A549 (cell line): Measurements from ENCODE around the gene SP4. TPM values are rescaled to one million over a fixed set of nuclear protein-coding genes. Genes with fewer than 3 reads are reported as not detected.

Source experiments
- ATAC-seq, 2 experiments: fragments of 200-7000 bp in 1 of 2; fragments of >200 bp in 1 of 2; cut with Nextera tagmentation in 1 of 2; cut with Tn5 transposase in 1 of 2; 3 replicates each; pipeline versions ENCODE4 v1.8.0 to v1.9.1; 2018 to 2020; ENCODE audit warnings: mild to moderate bottlenecking in 1 of 2, moderate library complexity in 1 of 2
- CTCF ChIA-PET: fragments of 300-600 bp; sonication (Branson Sonifier 250); formaldehyde crosslinking; extraction: SDS; loops from one replicate; lab custom pipeline; 2021; ENCODE audit warnings: antibody characterized with exemption, inconsistent platforms; lab: Yijun Ruan, JAX
- POLR2A ChIA-PET: fragments of 350-600 bp; formaldehyde crosslinking; extraction: SDS; loops from one replicate; lab custom pipeline; 2021; ENCODE audit warnings: antibody characterized with exemption, inconsistent platforms; lab: Yijun Ruan, JAX
- DNase-seq, 2 experiments: peaks; one replicate each; pipeline versions ENCODE4 v3.0.0 to v3.0.0-alpha.2; 2011 to 2016; ENCODE audit warnings: low read depth in 1 of 2, low spot score in 1 of 2
- FAIRE-seq: peaks from 2 replicates; lab custom pipeline; 2011; peaks lifted over from hg19 to GRCh38; lab: Jason Lieb, UNC
- H3K27ac ChIP-seq, 2 experiments: fragments of >200 bp; sonication (Bioruptor Twin); formaldehyde crosslinking; 3 replicates each; pipeline ENCODE4 v1.5.1; 2016 to 2017
- H3K4me1 ChIP-seq: fragments of >200 bp; sonication (Bioruptor Twin); formaldehyde crosslinking; 3 replicates; pipeline ENCODE4 v1.6.1; 2016
- H3K4me2 ChIP-seq: fragments of >200 bp; sonication (Bioruptor Twin); formaldehyde crosslinking; 3 replicates; pipeline ENCODE4 v1.6.1; 2016
- H3K4me3 ChIP-seq: fragments of >200 bp; sonication (Bioruptor Twin); formaldehyde crosslinking; 3 replicates; pipeline ENCODE4 v1.5.1; 2016
- H3K9me3 ChIP-seq: fragments of >200 bp; sonication (Bioruptor Twin); formaldehyde crosslinking; 3 replicates; pipeline ENCODE4 v1.6.1; 2016
- CBX2 ChIP-seq: fragments of 200-600 bp; sonication (generic); IDR thresholded peaks from 2 replicates; pipeline ENCODE4 v1.6.1; 2016; ENCODE audit warnings: low read depth, mild to moderate bottlenecking, borderline replicate concordance
- CBX8 ChIP-seq: fragments of 200-600 bp; sonication (generic); IDR thresholded peaks from 2 replicates; pipeline ENCODE4 v1.6.1; 2016
- CEBPB ChIP-seq, 2 experiments: fragments of >200 bp in 1 of 2; sonication (Bioruptor Twin) in 1 of 2; formaldehyde crosslinking in 1 of 2; IDR thresholded peaks; 2 replicates each; pipeline ENCODE4 v1.6.1; 2012 to 2016
- CHD2 ChIP-seq: fragments of 150-350 bp; IDR thresholded peaks from 2 replicates; pipeline ENCODE4 v1.6.1; 2014; ENCODE audit warnings: low read length; ENCODE audit not compliant: partially characterized antibody
- CTCF ChIP-seq: fragments of >200 bp; sonication (Bioruptor Twin); formaldehyde crosslinking; IDR thresholded peaks from 3 replicates; pipeline ENCODE4 v1.5.1; 2016
- EHF ChIP-seq: fragments of 250-450 bp; sonication (Bioruptor Pico); IDR thresholded peaks from 2 replicates; pipeline ENCODE4 v1.5.0; 2020; ENCODE audit warnings: mild to moderate bottlenecking
- ELK1 ChIP-seq: fragments of 150-350 bp; IDR thresholded peaks from 2 replicates; pipeline ENCODE4 v1.6.1; 2014; ENCODE audit warnings: low read depth, mild to moderate bottlenecking, low read length
- EP300 ChIP-seq, 2 experiments: fragments of >200 bp; sonication (Bioruptor Twin); formaldehyde crosslinking; IDR thresholded peaks; 2 replicates in 1 of 2; 3 replicates in 1 of 2; pipeline ENCODE4 v1.6.1; 2016 to 2017
- FOXS1 ChIP-seq: fragments of 250-450 bp; sonication (Bioruptor Pico); IDR thresholded peaks from 2 replicates; pipeline ENCODE4 v1.5.0; 2020; ENCODE audit warnings: mild to moderate bottlenecking, moderate library complexity
- GATA3 ChIP-seq: IDR thresholded peaks from 2 replicates; pipeline ENCODE4 v1.6.1; 2012; ENCODE audit warnings: borderline replicate concordance
- HEYL ChIP-seq: fragments of 250-450 bp; sonication (Bioruptor Pico); IDR thresholded peaks from 2 replicates; pipeline ENCODE4 v1.8.0; 2021; ENCODE audit warnings: mild to moderate bottlenecking, moderate library complexity
- HOXA7 ChIP-seq: fragments of 250-450 bp; sonication (Bioruptor Pico); IDR thresholded peaks from 2 replicates; pipeline ENCODE4 v1.5.0; 2020; ENCODE audit warnings: mild to moderate bottlenecking, moderate library complexity
- HOXB13 ChIP-seq: fragments of 250-450 bp; sonication (Bioruptor Pico); IDR thresholded peaks from 2 replicates; pipeline ENCODE4 v1.5.0; 2020; ENCODE audit warnings: low read depth, mild to moderate bottlenecking, moderate library complexity
- HOXB5 ChIP-seq: fragments of 250-450 bp; sonication (Bioruptor Pico); IDR thresholded peaks from 2 replicates; pipeline ENCODE4 v1.5.0; 2020; ENCODE audit warnings: mild to moderate bottlenecking, moderate library complexity
- KDM5A ChIP-seq: fragments of 200-600 bp; sonication (generic); IDR thresholded peaks from 2 replicates; pipeline ENCODE4 v1.6.1; 2016; ENCODE audit warnings: antibody characterized with exemption, mild to moderate bottlenecking
- NFE2L2 ChIP-seq: fragments of 150-350 bp; conservative IDR thresholded peaks from 2 replicates; pipeline ENCODE4 v1.6.1; 2014; ENCODE audit warnings: low read length
- NPAS2 ChIP-seq: fragments of 250-450 bp; sonication (Bioruptor Pico); IDR thresholded peaks from 2 replicates; pipeline ENCODE4 v1.8.0; 2022; ENCODE audit warnings: mild to moderate bottlenecking, moderate library complexity, borderline replicate concordance
- POLR2A ChIP-seq: IDR thresholded peaks from 2 replicates; pipeline ENCODE4 v1.6.1; 2012; ENCODE audit warnings: mild to moderate bottlenecking, low read length
- POLR2AphosphoS2 ChIP-seq: conservative IDR thresholded peaks from 2 replicates; pipeline ENCODE4 v1.6.1; 2012; ENCODE audit warnings: low read length, improper control_type of control experiment, inconsistent platforms
- RAD21 ChIP-seq, 2 experiments: fragments of >200 bp in 1 of 2; sonication (Bioruptor Twin) in 1 of 2; formaldehyde crosslinking in 1 of 2; IDR thresholded peaks in 1 of 2; conservative IDR thresholded peaks in 1 of 2; 2 replicates in 1 of 2; 3 replicates in 1 of 2; pipeline ENCODE4 v1.6.1; 2012 to 2018; ENCODE audit warnings: inconsistent platforms in 1 of 2
- RNF2 ChIP-seq: fragments of 200-600 bp; sonication (generic); IDR thresholded peaks from 2 replicates; pipeline ENCODE4 v1.6.1; 2016; ENCODE audit warnings: low read depth, mild to moderate bottlenecking, antibody characterized with exemption, moderate library complexity, borderline replicate concordance
- ZC3H11A ChIP-seq: fragments of 450-650 bp; IDR thresholded peaks from 2 replicates; pipeline ENCODE4 v1.6.1; 2014; ENCODE audit warnings: antibody characterized with exemption, mild to moderate bottlenecking
- ZFP36 ChIP-seq: fragments of 450-650 bp; IDR thresholded peaks from 2 replicates; pipeline ENCODE4 v1.6.1; 2014; ENCODE audit warnings: borderline replicate concordance; ENCODE audit not compliant: partially characterized antibody
- ZNF302 ChIP-seq: fragments of 250-450 bp; sonication (Bioruptor Pico); IDR thresholded peaks from 2 replicates; pipeline ENCODE4 v1.9.0; 2021; ENCODE audit warnings: inconsistent platforms, mild to moderate bottlenecking, moderate library complexity
- WGBS: methylation state at CpG from one replicate; pipeline ENCODE4 v1.1.6; 2017; ENCODE audit errors: missing lambda C conversion rate; 5-methylcytosine and 5-hydroxymethylcytosine counted together
- polyA plus RNA-seq, 4 experiments: library from polyadenylated mRNA; depleted of rRNA in 3 of 4; stranded (reverse); fragments of >200 nt; fragmentation: RNase III in 1 of 4; extraction: RNeasy Plus Mini Kit Qiagen cat#74134 plus additional on column Dnase treatment in 1 of 4; gene quantifications; 2 replicates in 3 of 4; 3 replicates in 1 of 4; pipeline ENCODE4 v1.2.3, GENCODE V29; 2011 to 2017
- TF ChIP-seq, protein P1 (sequence below): fragments of 450-650 bp; IDR thresholded peaks from 2 replicates; pipeline ENCODE4 v1.6.1; 2014; ENCODE audit warnings: antibody characterized with exemption
- TF ChIP-seq, protein P2 (sequence below): fragments of 250-450 bp; sonication (Bioruptor Pico); IDR thresholded peaks from 2 replicates; pipeline ENCODE4 v1.5.0; 2021; ENCODE audit warnings: mild to moderate bottlenecking, moderate library complexity, borderline replicate concordance

SP4 gene
- polyA plus RNA-seq, 2 of the 4 experiments (the other 2 are of a cell fraction), result 1.9 to 5.3 TPM

GRCh38 chr7:21547501-21547900 lies 119.6 kb downstream of the SP4 start:
- ChIA-PET POLR2A (no interaction called here), CTCF (interaction anchor here (1.2 kb wide), 1 partner anchor 11 kb away, joined by 3 read pairs; no protein-coding TSS in a partner anchor)
- Histone ChIP-seq H3K4me2 (no peak overlapping the region), H3K27ac (no peak overlapping the region), H3K4me1 (peaks cover 6% of the 10 kb centered on the region; the same call in 1 of the 3 replicates), H3K4me3 (no peak overlapping the region), H3K9me3 (no peaks in the 10 kb centered on the region)
- TF ChIP-seq ZFP36 (no peak), NFE2L2 (no peak), RNF2 (no peak), CBX8 (no peak), ELK1 (no peak), HOXB5 (CRISPR knock-in tag) (no peak), HOXA7 (CRISPR knock-in tag) (no peak), POLR2A (no peak), CHD2 (no peak), HOXB13 (no peak), ZNF302 (CRISPR knock-in tag) (no peak), CBX2 (no peak), EP300 (IDR thresholded peaks at IDR 0.05) (no peak), POLR2AphosphoS2 (no peak), FOXS1 (no peak), ZC3H11A (no peak), CTCF (no peak), NPAS2 (CRISPR knock-in tag) (no peak), CEBPB (IDR thresholded peaks at IDR 0.05) (no peak)
- TF ChIP-seq, protein P1, sequence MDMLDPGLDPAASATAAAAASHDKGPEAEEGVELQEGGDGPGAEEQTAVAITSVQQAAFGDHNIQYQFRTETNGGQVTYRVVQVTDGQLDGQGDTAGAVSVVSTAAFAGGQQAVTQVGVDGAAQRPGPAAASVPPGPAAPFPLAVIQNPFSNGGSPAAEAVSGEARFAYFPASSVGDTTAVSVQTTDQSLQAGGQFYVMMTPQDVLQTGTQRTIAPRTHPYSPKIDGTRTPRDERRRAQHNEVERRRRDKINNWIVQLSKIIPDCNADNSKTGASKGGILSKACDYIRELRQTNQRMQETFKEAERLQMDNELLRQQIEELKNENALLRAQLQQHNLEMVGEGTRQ, result no peak
- FAIRE-seq (no peak), DNase-seq (no peak), ATAC-seq (no peak)
- WGBS, result 27% methylated on average over 3 of the region's 3 CpGs

DNA sequence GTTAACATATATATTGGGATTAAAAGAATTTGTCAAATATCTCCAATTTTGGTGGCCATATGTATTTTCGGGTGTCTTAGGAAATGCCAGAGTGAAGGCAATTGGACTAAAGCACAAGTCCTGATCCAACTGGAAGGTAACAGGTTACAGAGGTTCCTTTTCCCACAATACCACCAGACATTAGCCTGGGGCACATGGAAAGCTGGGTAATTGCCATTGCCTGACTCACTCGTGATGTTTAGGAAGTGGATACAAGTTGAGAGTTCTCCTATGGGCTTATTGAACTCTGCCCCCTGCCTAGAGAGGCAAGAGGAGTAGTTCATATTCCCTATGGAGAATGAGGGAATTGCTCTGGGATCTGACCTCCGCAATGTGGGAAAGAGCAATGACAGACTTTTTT lies 120.6 kb downstream of the SP4 start:
- TF ChIP-seq HEYL (CRISPR knock-in tag), result no peak
- TF ChIP-seq HOXA7 (CRISPR knock-in tag), result no peak
- no peak for TF ChIP-seq HOXB13
- TF ChIP-seq GATA3, result no peak
- TF ChIP-seq POLR2AphosphoS2, result no peak
- H3K4me3 ChIP-seq, result no peak overlapping the region
- ChIA-PET POLR2A (no interaction called here), CTCF (interaction anchor here (1.2 kb wide), 1 partner anchor 12 kb away, joined by 3 read pairs; no protein-coding TSS in a partner anchor)
- WGBS, result 48% methylated on average over 2 of the region's 3 CpGs
- peaks cover 6% of the 10 kb centered on the region; the same call in 1 of the 3 replicates for H3K4me1 ChIP-seq
- H3K4me2 ChIP-seq, result no peak overlapping the region
- H3K9me3 ChIP-seq, result no peaks in the 10 kb centered on the region
- DNase-seq (no peak), FAIRE-seq (no peak), ATAC-seq (no peak)
- H3K27ac ChIP-seq, result no peak overlapping the region

DNA sequence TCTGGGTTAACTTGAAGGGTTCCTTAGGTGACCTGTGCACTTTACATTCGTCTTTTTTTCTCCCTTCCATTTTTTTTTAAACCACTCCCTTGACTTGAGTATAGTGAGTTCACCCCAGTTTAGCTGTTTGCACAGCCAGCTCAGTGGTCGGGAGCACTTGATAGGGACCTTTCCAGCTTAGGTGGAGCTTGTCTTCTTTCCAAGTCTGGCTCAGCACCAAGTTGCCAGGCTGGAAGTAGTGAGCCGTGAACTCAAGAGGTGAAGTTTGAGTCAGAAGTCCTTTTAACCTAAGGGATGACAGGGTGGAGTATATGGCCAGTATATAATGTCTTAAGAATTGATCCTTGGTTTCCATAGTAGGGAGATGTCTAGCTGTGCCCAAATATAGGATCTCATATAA lies 122.2 kb downstream of the SP4 start:
- 34% methylated on average over 3 of the region's 3 CpGs for WGBS
- CTCF ChIA-PET, result interaction anchor here (0.5 kb wide), 1 partner anchor 11 kb away, joined by 4 read pairs; no protein-coding TSS in a partner anchor
- POLR2A ChIA-PET, result no interaction called here
- no peak for DNase-seq
- H3K9me3 ChIP-seq, result no peaks in the 10 kb centered on the region
- no peaks in the 10 kb centered on the region for H3K4me1 ChIP-seq
- ATAC-seq, result no peak
- FAIRE-seq, result no peak
- H3K27ac ChIP-seq, result no peak overlapping the region
- H3K4me2 ChIP-seq, result no peak overlapping the region
- no peak overlapping the region for H3K4me3 ChIP-seq
- TF ChIP-seq ZFP36 (no peak), ZNF302 (CRISPR knock-in tag) (no peak), KDM5A (no peak), HEYL (CRISPR knock-in tag) (no peak), RAD21 (conservative IDR thresholded peaks at IDR 0.05 in 1 of 2, IDR thresholded peaks at IDR 0.05 in 1 of 2) (no peak), EHF (CRISPR knock-in tag) (no peak)
- TF ChIP-seq, protein P2, sequence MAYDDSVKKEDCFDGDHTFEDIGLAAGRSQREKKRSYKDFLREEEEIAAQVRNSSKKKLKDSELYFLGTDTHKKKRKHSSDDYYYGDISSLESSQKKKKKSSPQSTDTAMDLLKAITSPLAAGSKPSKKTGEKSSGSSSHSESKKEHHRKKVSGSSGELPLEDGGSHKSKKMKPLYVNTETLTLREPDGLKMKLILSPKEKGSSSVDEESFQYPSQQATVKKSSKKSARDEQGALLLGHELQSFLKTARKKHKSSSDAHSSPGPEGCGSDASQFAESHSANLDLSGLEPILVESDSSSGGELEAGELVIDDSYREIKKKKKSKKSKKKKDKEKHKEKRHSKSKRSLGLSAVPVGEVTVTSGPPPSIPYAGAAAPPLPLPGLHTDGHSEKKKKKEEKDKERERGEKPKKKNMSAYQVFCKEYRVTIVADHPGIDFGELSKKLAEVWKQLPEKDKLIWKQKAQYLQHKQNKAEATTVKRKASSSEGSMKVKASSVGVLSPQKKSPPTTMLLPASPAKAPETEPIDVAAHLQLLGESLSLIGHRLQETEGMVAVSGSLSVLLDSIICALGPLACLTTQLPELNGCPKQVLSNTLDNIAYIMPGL, result no peak
